Esophagus (tissue), 2 donors: Measurements from ENCODE around the gene DOCK2. TPM values are rescaled to one million over a fixed set of nuclear protein-coding genes. Genes with fewer than 3 reads are reported as not detected.

Experiments used
- H3K27ac ChIP-seq, 2 donors: one replicate each; pipeline ENCODE4 v1.5.1; 2013; ENCODE audit warnings: low read depth in 2 of 2, mild to moderate bottlenecking in 2 of 2, inconsistent platforms in 1 of 2, low read length in 1 of 2, moderate library complexity in 1 of 2
- H3K27me3 ChIP-seq, 2 donors: one replicate each; pipeline ENCODE4 v1.6.1; 2013; ENCODE audit warnings: low read length in 2 of 2, control low read depth in 1 of 2, mild to moderate bottlenecking in 1 of 2; ENCODE audit not compliant: insufficient read depth in 2 of 2, control insufficient read depth in 1 of 2
- H3K36me3 ChIP-seq, 2 donors: one replicate each; pipeline ENCODE4 v1.6.1; 2013; ENCODE audit warnings: low read length in 1 of 2; ENCODE audit not compliant: control insufficient read depth in 2 of 2, insufficient read depth in 2 of 2
- H3K4me1 ChIP-seq, 2 donors: one replicate each; pipeline ENCODE4 v1.6.1; 2013; ENCODE audit warnings: low read length in 1 of 2; ENCODE audit not compliant: control insufficient read depth in 2 of 2, insufficient read depth in 2 of 2
- H3K4me3 ChIP-seq, 2 donors: one replicate each; pipeline ENCODE4 v1.5.1; 2013; ENCODE audit warnings: low read length in 2 of 2, mild to moderate bottlenecking in 2 of 2, low read depth in 1 of 2, moderate library complexity in 1 of 2
- H3K9me3 ChIP-seq, 2 donors: one replicate each; pipeline ENCODE4 v1.6.1; 2013; ENCODE audit warnings: mild to moderate bottlenecking in 2 of 2, low read depth in 1 of 2, low read length in 1 of 2, moderate library complexity in 1 of 2; ENCODE audit not compliant: control insufficient read depth in 2 of 2, insufficient read depth in 1 of 2
- WGBS, 2 donors: extraction: QIAGEN DNeasy Blood & Tissue Kit; methylation state at CpG; one replicate each; pipeline ENCODE4 v1.1.7; 2013; 5-methylcytosine and 5-hydroxymethylcytosine counted together
- polyA plus RNA-seq, 2 donors: library from polyadenylated mRNA; stranded (reverse); fragments of 200-250 nt; gene quantifications; one replicate each; pipeline ENCODE4 v1.2.3, GENCODE V29; 2013
- donor health status: healthy with polysubstance abuse.
- donor health status: Bipolar disorder and iron deficiency.

DOCK2 gene
- polyA plus RNA-seq, 2 donors, result 0.86 to 1.2 TPM

- Histone ChIP-seq H3K36me3 (no peaks in the 10 kb centered on the region), H3K27me3 (no peaks in the 10 kb centered on the region), H3K27ac (no peak overlapping the region), H3K4me1 (no peaks in the 10 kb centered on the region), H3K9me3 (no peaks in the 10 kb centered on the region), H3K4me3 (no peak overlapping the region)
- 51 to 64% methylated on average over 3 of the region's 3 CpGs for WGBS, 2 donors
These were observed 409.2 kb downstream of the DOCK2 start for GRCh38 chr5:170046241-170046640.

- H3K36me3 ChIP-seq, result no peaks in the 10 kb centered on the region
- H3K9me3 ChIP-seq, result no peaks in the 10 kb centered on the region
- no peak overlapping the region for H3K4me3 ChIP-seq
- WGBS, 2 donors, result 78 to 79% methylated on average over 3 of the region's 3 CpGs
- H3K27me3 ChIP-seq, result no peaks in the 10 kb centered on the region
- no peaks in the 10 kb centered on the region for H3K4me1 ChIP-seq
- no peak overlapping the region for H3K27ac ChIP-seq
These were observed 412.6 kb downstream of the DOCK2 start for GRCh38 chr5:170049713-170050112.

GRCh38 chr5:170053896-170054295, 416.8 kb downstream of the DOCK2 start:
- Histone ChIP-seq H3K27ac (no peak overlapping the region), H3K36me3 (no peaks in the 10 kb centered on the region), H3K4me1 (no peaks in the 10 kb centered on the region), H3K4me3 (no peak overlapping the region), H3K27me3 (no peaks in the 10 kb centered on the region), H3K9me3 (peaks cover 0 to 3% of the 10 kb centered on the region in 2 donors)
- WGBS, 2 donors, result 79 to 86% methylated on average over 1 of the region's 1 CpG

- Histone ChIP-seq H3K4me1 (no peaks in the 10 kb centered on the region), H3K36me3 (no peaks in the 10 kb centered on the region), H3K27ac (no peak overlapping the region), H3K27me3 (no peaks in the 10 kb centered on the region), H3K9me3 (peaks cover 0 to 3% of the 10 kb centered on the region in 2 donors), H3K4me3 (no peak overlapping the region)
- 86 to 90% methylated on average over 2 of the region's 2 CpGs for WGBS, 2 donors
These were observed 418.5 kb downstream of the DOCK2 start for GRCh38 chr5:170055606-170056005.

- Histone ChIP-seq H3K36me3 (no peaks in the 10 kb centered on the region), H3K4me1 (no peaks in the 10 kb centered on the region), H3K27ac (no peak overlapping the region), H3K9me3 (peaks cover 0 to 3% of the 10 kb centered on the region in 2 donors), H3K4me3 (no peak overlapping the region), H3K27me3 (no peaks in the 10 kb centered on the region)
- WGBS, 2 donors, result 88 to 91% methylated on average over 11 of the region's 11 CpGs
These were observed 419.6 kb downstream of the DOCK2 start for GRCh38 chr5:170056561-170057267.

GRCh38 chr5:170057311-170057710, 420.2 kb downstream of the DOCK2 start:
- H3K27ac ChIP-seq, result no peak overlapping the region
- 79 to 82% methylated on average over 11 of the region's 11 CpGs for WGBS, 2 donors
- no peaks in the 10 kb centered on the region for H3K27me3 ChIP-seq
- H3K9me3 ChIP-seq, result peaks cover 0 to 3% of the 10 kb centered on the region in 2 donors
- no peaks in the 10 kb centered on the region for H3K36me3 ChIP-seq
- H3K4me1 ChIP-seq, result no peaks in the 10 kb centered on the region
- H3K4me3 ChIP-seq, result no peak overlapping the region

GRCh38 chr5:170059221-170059620, 422.1 kb downstream of the DOCK2 start:
- Histone ChIP-seq H3K4me3 (no peak overlapping the region), H3K27me3 (no peaks in the 10 kb centered on the region), H3K9me3 (peaks cover 0 to 3% of the 10 kb centered on the region in 2 donors), H3K4me1 (no peaks in the 10 kb centered on the region), H3K36me3 (no peaks in the 10 kb centered on the region), H3K27ac (no peak overlapping the region)
- WGBS, 2 donors, result 93 to 100% methylated on average over 1 of the region's 1 CpG

GRCh38 chr5:170067152-170067551, 430.1 kb downstream of the DOCK2 start:
- Histone ChIP-seq H3K9me3 (no peaks in the 10 kb centered on the region), H3K27me3 (peaks cover 0 to 3% of the 10 kb centered on the region in 2 donors), H3K4me1 (no peaks in the 10 kb centered on the region), H3K4me3 (no peak overlapping the region), H3K27ac (no peak overlapping the region), H3K36me3 (peaks cover 0 to 2% of the 10 kb centered on the region in 2 donors)

GRCh38 chr5:170067574-170068170, 430.6 kb downstream of the DOCK2 start:
- Histone ChIP-seq H3K36me3 (peaks cover 0 to 2% of the 10 kb centered on the region in 2 donors), H3K27ac (no peak overlapping the region), H3K9me3 (no peaks in the 10 kb centered on the region), H3K27me3 (peaks cover 0 to 3% of the 10 kb centered on the region in 2 donors), H3K4me1 (no peaks in the 10 kb centered on the region), H3K4me3 (no peak overlapping the region)
- WGBS, 2 donors, result 70 to 78% methylated on average over 4 of the region's 4 CpGs

GRCh38 chr5:170069512-170069911, 432.4 kb downstream of the DOCK2 start:
- WGBS, 2 donors, result 80 to 87% methylated on average over 5 of the region's 5 CpGs

More at GRCh38 chr5:170069512-170069911, 432.4 kb downstream of the DOCK2 start:
- Histone ChIP-seq H3K4me3 (no peak overlapping the region), H3K36me3 (peaks cover 0 to 2% of the 10 kb centered on the region in 2 donors), H3K4me1 (no peaks in the 10 kb centered on the region), H3K27me3 (peaks cover 0 to 3% of the 10 kb centered on the region in 2 donors), H3K9me3 (no peaks in the 10 kb centered on the region), H3K27ac (no peak overlapping the region)
